PC-3 (cell line): Measurements from ENCODE around the gene LGALS9B. TPM values are rescaled to one million over a fixed set of nuclear protein-coding genes. Genes with fewer than 3 reads are reported as not detected.
"Not testable (repeated sequence)": the region's sequence is repeated elsewhere in the genome, so short reads cannot be mapped to it uniquely, and the experiment has no call there.

ENCODE experiments used
- ATAC-seq: fragments of 200-7000 bp; cut with Tn5 transposase; 2 replicates; pipeline ENCODE4 v1.9.1; 2020; ENCODE audit warnings: mild to moderate bottlenecking, moderate library complexity
- BruUV-seq: library from RNA; stranded (reverse); fragments of 400-500 nt; replicated peaks from 2 replicates; lab custom pipeline; 2021; lab: Mats Ljungman, UMichigan
- CTCF ChIA-PET: fragments of 300-600 bp; sonication (Branson Sonifier 250); formaldehyde crosslinking; loops from one replicate; lab custom pipeline; 2022; ENCODE audit warnings: antibody characterized with exemption; lab: Charles Lee
- POLR2A ChIA-PET: fragments of 300-600 bp; sonication (Branson Sonifier 250); formaldehyde crosslinking; loops from one replicate; lab custom pipeline; 2022; ENCODE audit warnings: antibody characterized with exemption; ENCODE audit not compliant: unreplicated experiment; lab: Charles Lee
- DNase-seq: peaks from one replicate; pipeline ENCODE4 v3.0.0-alpha.2; 2015
- H2AFZ ChIP-seq: fragments of 300-600 bp; sonication (generic); 2 replicates; pipeline ENCODE4 v1.6.0; 2016; ENCODE audit warnings: antibody characterized with exemption, low read length
- H3F3A ChIP-seq: fragments of 300-600 bp; sonication (generic); one replicate; pipeline ENCODE4 v1.6.0; 2017; ENCODE audit warnings: antibody characterized with exemption, low read length, control low read depth, mild to moderate bottlenecking; ENCODE audit not compliant: unreplicated experiment
- H3K27ac ChIP-seq: fragments of 300-600 bp; sonication (generic); 2 replicates; pipeline ENCODE4 v1.5.1; 2016; ENCODE audit warnings: mild to moderate bottlenecking, low read length
- H3K27me3 ChIP-seq: fragments of 300-600 bp; sonication (generic); 2 replicates; pipeline ENCODE4 v1.6.1; 2016; ENCODE audit warnings: low read length, mixed read lengths
- H3K36me3 ChIP-seq: fragments of 300-600 bp; sonication (generic); 2 replicates; pipeline ENCODE4 v1.6.1; 2016; ENCODE audit warnings: low read depth, mixed run types, low read length, mixed read lengths
- H3K4me1 ChIP-seq: fragments of 300-600 bp; sonication (generic); 2 replicates; pipeline ENCODE4 v1.5.1; 2016; ENCODE audit warnings: low read length; ENCODE audit not compliant: insufficient read depth
- H3K4me2 ChIP-seq: fragments of 300-600 bp; sonication (generic); 2 replicates; pipeline ENCODE4 v1.6.0; 2016; ENCODE audit warnings: low read length
- H3K4me3 ChIP-seq: fragments of 300-600 bp; sonication (generic); 2 replicates; pipeline ENCODE4 v1.5.1; 2016; ENCODE audit warnings: mild to moderate bottlenecking, low read length, mixed read lengths
- H3K79me2 ChIP-seq: fragments of 300-600 bp; sonication (generic); 2 replicates; pipeline ENCODE4 v1.6.1; 2017; ENCODE audit warnings: low read length, mixed read lengths
- H3K9ac ChIP-seq: fragments of 300-600 bp; sonication (generic); 2 replicates; pipeline ENCODE4 v1.6.0; 2016; ENCODE audit warnings: mild to moderate bottlenecking, low read length
- H3K9me2 ChIP-seq: fragments of 300-600 bp; sonication (generic); replicated peaks from 2 replicates; pipeline ENCODE4 v1.6.1; 2016; ENCODE audit warnings: mixed run types, low read length, mixed read lengths
- H3K9me3 ChIP-seq: fragments of 300-600 bp; sonication (generic); 2 replicates; pipeline ENCODE4 v1.6.1; 2016; ENCODE audit warnings: low read length, mixed read lengths
- H4K20me1 ChIP-seq: fragments of 300-600 bp; sonication (generic); 2 replicates; pipeline ENCODE4 v1.6.1; 2016; ENCODE audit warnings: low read length, mixed read lengths
- intact Hi-C: fragments of 100-400 bp; cut with micrococcal nuclease; formaldehyde crosslinking; loops from 2 replicates; pipeline ENCODE4 v1.9.0; 2023
- total RNA-seq: library from RNA; depleted of rRNA; stranded (reverse); fragments of >200 nt; gene quantifications from 2 replicates; pipeline ENCODE4 v1.2.3, GENCODE V29; 2014

Gene LGALS9B
- total RNA-seq, 1 experiment from 2014 or later = not detected

DNA sequence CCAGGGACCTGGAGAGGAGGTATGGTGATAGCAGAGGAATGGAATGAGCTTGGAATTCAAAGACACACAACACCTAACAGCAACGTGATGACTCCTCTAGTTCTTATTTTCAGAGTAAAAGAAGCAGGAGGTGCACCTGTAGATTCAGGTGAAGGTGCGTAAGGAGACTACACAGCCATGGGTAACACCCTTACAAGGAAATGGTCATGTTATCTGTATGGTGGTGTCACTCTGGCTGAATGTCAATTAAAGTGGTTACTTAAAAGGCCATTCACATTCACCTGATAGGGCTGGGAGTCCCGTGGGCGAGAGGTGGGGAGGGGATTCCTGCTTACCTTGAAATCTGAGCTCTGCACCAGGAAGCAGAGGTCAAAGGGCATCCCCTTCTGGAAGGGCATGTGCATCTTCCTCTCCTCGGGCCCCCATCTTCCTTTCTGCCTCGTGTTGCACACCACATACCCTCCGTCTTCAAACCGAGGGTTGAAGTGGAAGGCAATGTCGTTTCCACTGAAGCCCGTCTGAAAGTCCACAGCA lies 9.4 kb downstream of the LGALS9B start:
- H3K27me3 ChIP-seq, H3K27ac ChIP-seq, H4K20me1 ChIP-seq, H3K9ac ChIP-seq, POLR2A ChIA-PET, H3K36me3 ChIP-seq, H3K4me1 ChIP-seq, intact Hi-C loops, H3K9me2 ChIP-seq, H2AFZ ChIP-seq, H3F3A ChIP-seq, H3K4me2 ChIP-seq, H3K9me3 ChIP-seq, BruUV-seq, ATAC-seq, CTCF ChIA-PET, H3K79me2 ChIP-seq, DNase-seq, H3K4me3 ChIP-seq: not testable (repeated sequence)

- H2AFZ ChIP-seq, H3F3A ChIP-seq, intact Hi-C loops, CTCF ChIA-PET, H3K36me3 ChIP-seq, H3K4me3 ChIP-seq, ATAC-seq, DNase-seq, H3K27ac ChIP-seq, H3K27me3 ChIP-seq, H3K9ac ChIP-seq, H3K9me3 ChIP-seq, H3K4me2 ChIP-seq, H4K20me1 ChIP-seq, H3K4me1 ChIP-seq, H3K9me2 ChIP-seq, BruUV-seq, POLR2A ChIA-PET, H3K79me2 ChIP-seq: not testable (repeated sequence)
These were observed 12.2 kb downstream of the LGALS9B start for GRCh38 chr17:20455106-20455505.

DNA sequence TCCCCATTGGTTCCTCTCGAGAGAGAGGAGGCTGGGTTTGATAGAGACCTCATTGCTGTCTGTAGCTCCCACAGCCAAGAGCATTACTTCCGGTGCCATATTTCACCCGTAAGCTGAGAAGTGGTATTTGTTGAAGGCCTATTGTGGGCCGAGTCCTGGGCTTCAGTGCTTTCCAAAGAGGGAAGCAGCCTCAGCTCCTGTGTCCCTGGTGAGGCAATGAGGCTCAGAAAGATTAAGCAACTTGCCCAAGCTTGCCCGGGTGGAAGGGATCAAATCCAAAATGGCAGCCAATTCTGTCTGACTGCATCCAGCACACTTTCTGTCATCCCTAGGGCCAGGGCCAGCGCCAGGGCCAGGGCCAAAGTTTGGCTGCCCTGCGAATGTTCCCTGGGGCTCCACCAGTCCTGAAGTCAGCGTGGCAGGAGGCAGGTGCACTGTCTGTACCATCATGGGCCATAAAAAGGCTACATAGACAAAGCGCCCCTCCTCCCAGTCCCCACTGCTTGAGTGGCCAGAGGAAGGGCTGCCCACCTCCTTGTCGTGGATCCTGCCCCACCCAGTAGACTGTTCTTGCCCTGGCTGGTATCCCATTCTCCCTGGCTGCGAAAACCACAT lies 13.4 kb downstream of the LGALS9B start:
- H3K4me3 ChIP-seq, POLR2A ChIA-PET, BruUV-seq, H3K4me2 ChIP-seq, H3K27me3 ChIP-seq, H3K9me2 ChIP-seq, H3K4me1 ChIP-seq, H3K9me3 ChIP-seq, H3K27ac ChIP-seq, H4K20me1 ChIP-seq, H3F3A ChIP-seq, H3K79me2 ChIP-seq, intact Hi-C loops, H3K9ac ChIP-seq, CTCF ChIA-PET, ATAC-seq, H3K36me3 ChIP-seq, H2AFZ ChIP-seq, DNase-seq: not testable (repeated sequence)

- DNase-seq, H3K9me3 ChIP-seq, H4K20me1 ChIP-seq, H3K4me2 ChIP-seq, H3K36me3 ChIP-seq, H3K9me2 ChIP-seq, H3K4me3 ChIP-seq, H2AFZ ChIP-seq, H3K27me3 ChIP-seq, H3K79me2 ChIP-seq, POLR2A ChIA-PET, intact Hi-C loops, H3K9ac ChIP-seq, BruUV-seq, H3F3A ChIP-seq, H3K4me1 ChIP-seq, CTCF ChIA-PET, H3K27ac ChIP-seq, ATAC-seq: not testable (repeated sequence)
These were observed 16.5 kb downstream of the LGALS9B start for GRCh38 chr17:20450852-20451251.

- H3K9ac ChIP-seq, H3F3A ChIP-seq, H2AFZ ChIP-seq, H3K4me1 ChIP-seq, H3K36me3 ChIP-seq, H3K4me2 ChIP-seq, ATAC-seq, DNase-seq, H3K27ac ChIP-seq, H3K9me2 ChIP-seq, H3K27me3 ChIP-seq, intact Hi-C loops, BruUV-seq, H3K9me3 ChIP-seq, CTCF ChIA-PET, H3K79me2 ChIP-seq, POLR2A ChIA-PET, H3K4me3 ChIP-seq, H4K20me1 ChIP-seq: not testable (repeated sequence)
These were observed 19.6 kb downstream of the LGALS9B start for GRCh38 chr17:20447534-20448321.
